Liver (tissue), 9 donors: Measurements from ENCODE around the gene ADORA3. TPM values are rescaled to one million over a fixed set of nuclear protein-coding genes. Genes with fewer than 3 reads are reported as not detected.

Experiments
- DNase-seq: peaks from one replicate; pipeline ENCODE4 v3.0.0-alpha.2; 2017; ENCODE audit warnings: low spot score
- H3K27ac ChIP-seq, 2 donors: one replicate each; pipeline ENCODE4 v1.7.0; 2013; ENCODE audit warnings: inconsistent platforms in 2 of 2, low read length in 2 of 2, control low read depth in 1 of 2, low read depth in 1 of 2, mild to moderate bottlenecking in 1 of 2
- H3K27me3 ChIP-seq, 4 donors: one replicate each; pipeline versions ENCODE4 v1.6.1 to v1.7.0; 2013; ENCODE audit warnings: low read length in 3 of 4, inconsistent platforms in 1 of 4, mild to moderate bottlenecking in 1 of 4, moderate library complexity in 1 of 4; ENCODE audit not compliant: control insufficient read depth in 4 of 4, insufficient read depth in 4 of 4
- H3K36me3 ChIP-seq, 4 donors: one replicate each; pipeline versions ENCODE4 v1.6.1 to v1.7.0; 2013; ENCODE audit warnings: low read length in 3 of 4, mild to moderate bottlenecking in 3 of 4, low read depth in 1 of 4, moderate library complexity in 1 of 4; ENCODE audit not compliant: control insufficient read depth in 4 of 4, insufficient read depth in 3 of 4
- H3K4me1 ChIP-seq, 4 donors: one replicate each; pipeline versions ENCODE4 v1.6.1 to v1.7.0; 2013; ENCODE audit warnings: low read length in 3 of 4, mild to moderate bottlenecking in 3 of 4, moderate library complexity in 1 of 4; ENCODE audit not compliant: control insufficient read depth in 4 of 4, insufficient read depth in 4 of 4
- H3K4me3 ChIP-seq, 3 donors: one replicate each; pipeline versions ENCODE4 v1.6.1 to v1.7.0; 2013; ENCODE audit warnings: low read length in 3 of 3, control low read depth in 1 of 3, low read depth in 1 of 3, mild to moderate bottlenecking in 1 of 3
- H3K9ac ChIP-seq, 2 donors: one replicate each; pipeline ENCODE4 v1.7.0; 2013; ENCODE audit warnings: low read length in 2 of 2, mild to moderate bottlenecking in 2 of 2, moderate library complexity in 2 of 2, control low read depth in 1 of 2, low read depth in 1 of 2
- H3K9me3 ChIP-seq, 4 donors: one replicate each; pipeline versions ENCODE4 v1.6.1 to v1.7.0; 2013; ENCODE audit warnings: low read length in 3 of 4; ENCODE audit not compliant: control insufficient read depth in 4 of 4
- ATF3 ChIP-seq: IDR thresholded peaks from 2 replicates; pipeline ENCODE4 v1.6.1; 2016; ENCODE audit warnings: antibody characterized with exemption
- CTCF ChIP-seq: fragments of 150-350 bp; IDR thresholded peaks from 2 replicates; pipeline ENCODE4 v1.5.1; 2017; ENCODE audit warnings: improper control_type of control experiment, low read depth, low read length; ENCODE audit not compliant: missing input control
- EGR1 ChIP-seq, 2 donors: IDR thresholded peaks; 2 replicates each; pipeline ENCODE4 v1.6.1; 2016 to 2018; ENCODE audit warnings: antibody characterized with exemption in 2 of 2, low read depth in 2 of 2
- FOXA1 ChIP-seq: IDR thresholded peaks from 2 replicates; pipeline ENCODE4 v1.6.1; 2016; ENCODE audit warnings: antibody characterized with exemption
- FOXA2 ChIP-seq: IDR thresholded peaks from 2 replicates; pipeline ENCODE4 v1.6.1; 2016; ENCODE audit warnings: antibody characterized with exemption
- GABPA ChIP-seq, 2 donors: IDR thresholded peaks in 1 of 2; conservative IDR thresholded peaks in 1 of 2; 2 replicates each; pipeline ENCODE4 v1.6.1; 2016; ENCODE audit warnings: antibody characterized with exemption in 2 of 2, mild to moderate bottlenecking in 1 of 2, moderate library complexity in 1 of 2
- HNF4A ChIP-seq, 2 donors: conservative IDR thresholded peaks; 2 replicates each; pipeline ENCODE4 v1.6.1; 2016; ENCODE audit warnings: antibody characterized with exemption in 2 of 2, mild to moderate bottlenecking in 2 of 2
- HNF4G ChIP-seq: IDR thresholded peaks from 2 replicates; pipeline ENCODE4 v1.6.1; 2016; ENCODE audit warnings: antibody characterized with exemption
- JUND ChIP-seq, 2 donors: IDR thresholded peaks; 2 replicates each; pipeline ENCODE4 v1.6.1; 2016; ENCODE audit warnings: antibody characterized with exemption in 2 of 2
- MAX ChIP-seq: IDR thresholded peaks from 2 replicates; pipeline ENCODE4 v1.6.1; 2016; ENCODE audit warnings: antibody characterized with exemption
- NR2F2 ChIP-seq: IDR thresholded peaks from 2 replicates; pipeline ENCODE4 v1.6.1; 2016; ENCODE audit warnings: antibody characterized with exemption
- RAD21 ChIP-seq, 2 donors: IDR thresholded peaks; 2 replicates each; pipeline ENCODE4 v1.6.1; 2016; ENCODE audit warnings: antibody characterized with exemption in 2 of 2, mild to moderate bottlenecking in 2 of 2
- REST ChIP-seq: IDR thresholded peaks from 2 replicates; pipeline ENCODE4 v1.6.1; 2016; ENCODE audit warnings: antibody characterized with exemption, mild to moderate bottlenecking
- RXRA ChIP-seq, 2 donors: IDR thresholded peaks; 2 replicates each; pipeline ENCODE4 v1.6.1; 2017 to 2018; ENCODE audit warnings: antibody characterized with exemption in 2 of 2, mild to moderate bottlenecking in 1 of 2
- SP1 ChIP-seq: IDR thresholded peaks from 2 replicates; pipeline ENCODE4 v1.6.1; 2018; ENCODE audit warnings: antibody characterized with exemption, mild to moderate bottlenecking
- TAF1 ChIP-seq: conservative IDR thresholded peaks from 2 replicates; pipeline ENCODE4 v1.6.1; 2016; ENCODE audit warnings: antibody characterized with exemption, mild to moderate bottlenecking
- YY1 ChIP-seq: IDR thresholded peaks from 2 replicates; pipeline ENCODE4 v1.6.1; 2016; ENCODE audit warnings: antibody characterized with exemption, mild to moderate bottlenecking
- ZBTB33 ChIP-seq: IDR thresholded peaks from 2 replicates; pipeline ENCODE4 v1.6.1; 2016; ENCODE audit warnings: antibody characterized with exemption
- WGBS: extraction: QIAGEN DNeasy Blood & Tissue Kit; methylation state at CpG from one replicate; pipeline ENCODE4 v1.1.7; 2013; 5-methylcytosine and 5-hydroxymethylcytosine counted together
- polyA plus RNA-seq, 2 donors: library from polyadenylated mRNA; stranded (reverse) in 1 of 2; unstranded in 1 of 2; fragments of 200-250 nt in 1 of 2; fragments of >200 nt in 1 of 2; fragmentation: Nextera tagmentation in 1 of 2; extraction: Ambion mirVana in 1 of 2; gene quantifications; one replicate each; pipeline versions ENCODE4 v1.2.1 to v1.2.3, GENCODE V29; 2013 to 2015
- total RNA-seq, 2 donors: library from RNA; depleted of rRNA; stranded (reverse); fragments of >200 nt; gene quantifications; one replicate each; pipeline ENCODE4 v1.2.3, GENCODE V29; 2014
- donor health status: healthy.
- donor health status: healthy.
- donor health status: healthy.
- donor health status: healthy.
- donor health status: healthy.

Gene ADORA3
- total and polyA plus RNA-seq, 4 donors, result 0.97 to 5.6 (median 3.2) TPM

GRCh38 chr1:111553196-111553595 lies 49.8 kb upstream of the ADORA3 start:
- no peaks in the 10 kb centered on the region for H3K9me3 ChIP-seq
- TF ChIP-seq FOXA2 (no peak), HNF4G (no peak), YY1 (no peak), JUND (IDR thresholded peaks at IDR 0.05) (no peak), EGR1 (IDR thresholded peaks at IDR 0.05; ENCODE audit: low read depth in 2 of 2) (no peak)
- peaks cover 0 to 4% (median 0%) of the 10 kb centered on the region in 4 donors for H3K4me1 ChIP-seq
- no peak overlapping the region for H3K9ac ChIP-seq
- WGBS, result 93% methylated on average over 3 of the region's 3 CpGs
- no peaks in the 10 kb centered on the region for H3K36me3 ChIP-seq
- H3K27ac ChIP-seq, result no peak overlapping the region
- H3K4me3 ChIP-seq, result no peak overlapping the region
- H3K27me3 ChIP-seq, result no peaks in the 10 kb centered on the region
- DNase-seq, result no peak

- Histone ChIP-seq H3K36me3 (no peaks in the 10 kb centered on the region), H3K9me3 (no peaks in the 10 kb centered on the region), H3K9ac (no peak overlapping the region), H3K4me3 (no peak overlapping the region), H3K4me1 (peaks cover 0 to 4% (median under 1%) of the 10 kb centered on the region in 4 donors), H3K27ac (no peak overlapping the region), H3K27me3 (no peaks in the 10 kb centered on the region)
- no peak for TF ChIP-seq HNF4A (conservative IDR thresholded peaks at IDR 0.05)
- TF ChIP-seq GABPA (IDR thresholded peaks at IDR 0.05 in 1 of 2, conservative IDR thresholded peaks at IDR 0.05 in 1 of 2), result no peak
- no peak for TF ChIP-seq CTCF
- TF ChIP-seq ATF3, result no peak
- TF ChIP-seq MAX, result no peak
- no peak for TF ChIP-seq SP1
- TF ChIP-seq EGR1 (IDR thresholded peaks at IDR 0.05; ENCODE audit: low read depth in 2 of 2), result no peak
- TF ChIP-seq YY1, result no peak
- TF ChIP-seq RAD21 (IDR thresholded peaks at IDR 0.05), result no peak
- no peak for TF ChIP-seq REST
- TF ChIP-seq RXRA (IDR thresholded peaks at IDR 0.05), result no peak
- TF ChIP-seq JUND (IDR thresholded peaks at IDR 0.05), result no peak
- TF ChIP-seq TAF1, result no peak
- no peak for TF ChIP-seq ZBTB33
- no peak for TF ChIP-seq FOXA1
- TF ChIP-seq HNF4G, result no peak
- no peak for TF ChIP-seq FOXA2
- no peak for TF ChIP-seq NR2F2
- DNase-seq, result no peak
Measured at GRCh38 chr1:111552587-111552986, 49.2 kb upstream of the ADORA3 start.
